Right forelimb (tissue), 1 donor: ENCODE measurements around the gene TECRL.

Source experiments
- DNase-seq: peaks from one replicate; pipeline ENCODE4 v3.0.0-alpha.2; 2018

TECRL gene

GRCh38 chr4:64327237-64327636 is 82.0 kb downstream of the TECRL start:
- DNase-seq, result no peak

GRCh38 chr4:64326507-64326906 is 82.7 kb downstream of the TECRL start:
- no peak for DNase-seq

- DNase-seq, result no peak
Observed at GRCh38 chr4:64306255-64306565, 103.0 kb downstream of the TECRL start.

GRCh38 chr4:64305565-64306254 is 103.5 kb downstream of the TECRL start:
- DNase-seq, result no peak

- DNase-seq, result no peak
Observed at GRCh38 chr4:64272432-64272831, 136.8 kb downstream of the TECRL start.

GRCh38 chr4:64271601-64272081 is 137.6 kb downstream of the TECRL start:
- DNase-seq, result no peak

- DNase-seq, result no peak
Observed at GRCh38 chr4:64266669-64267068, 142.6 kb downstream of the TECRL start.

GRCh38 chr4:64266263-64266662 is 143.0 kb downstream of the TECRL start:
- no peak for DNase-seq

- no peak for DNase-seq
Observed at GRCh38 chr4:64251781-64252180, 157.5 kb downstream of the TECRL start.

GRCh38 chr4:64250488-64250887 is 158.8 kb downstream of the TECRL start:
- DNase-seq, result no peak

GRCh38 chr4:64250061-64250460 is 159.2 kb downstream of the TECRL start:
- no peak for DNase-seq

- DNase-seq, result no peak
Observed at GRCh38 chr4:64248186-64248585, 161.1 kb downstream of the TECRL start.

- DNase-seq, result no peak
Observed at GRCh38 chr4:64230709-64231310, 178.4 kb downstream of the TECRL start.
